Right lobe of liver (tissue), 6 donors: ENCODE results near the gene SPOPL. TPM values are rescaled to one million over a fixed set of nuclear protein-coding genes. Genes with fewer than 3 reads are reported as not detected.

Experiments
- ATAC-seq, 4 donors: fragments of 200-7000 bp; cut with Tn5 transposase; one replicate each; pipeline ENCODE4 v1.9.1; 2020; ENCODE audit warnings: mild to moderate bottlenecking in 4 of 4, moderate library complexity in 4 of 4
- DNase-seq, 3 donors: peaks; one replicate each; pipeline ENCODE4 v3.0.0-alpha.2; 2020
- H3K27ac ChIP-seq, 3 donors: fragments of 200-600 bp; one replicate each; pipeline ENCODE4 v1.8.0; 2022
- H3K27me3 ChIP-seq, 2 donors: fragments of 200-600 bp; one replicate each; pipeline ENCODE4 v1.8.0; 2022
- H3K36me3 ChIP-seq, 4 donors: fragments of 200-600 bp; sonication (generic) in 1 of 4; one replicate each; pipeline versions ENCODE4 v1.5.1 to v1.8.0; 2017 to 2022; ENCODE audit warnings: control low read depth in 1 of 4
- H3K4me1 ChIP-seq, 4 donors: fragments of 200-600 bp; sonication (generic) in 1 of 4; one replicate each; pipeline versions ENCODE4 v1.5.1 to v1.8.0; 2017 to 2022; ENCODE audit warnings: control low read depth in 1 of 4
- H3K4me3 ChIP-seq, 3 donors: fragments of 200-600 bp; one replicate each; pipeline ENCODE4 v1.8.0; 2022
- H3K9me3 ChIP-seq, 4 donors: fragments of 200-600 bp; sonication (generic) in 1 of 4; one replicate each; pipeline versions ENCODE4 v1.5.1 to v1.8.0; 2017 to 2022; ENCODE audit warnings: control low read depth in 1 of 4
- CTCF ChIP-seq, 4 donors: fragments of 200-600 bp in 3 of 4; fragments of 450-650 bp in 1 of 4; IDR thresholded peaks; one replicate each; pipeline versions ENCODE4 v1.5.1 to v1.8.0; 2016 to 2022; ENCODE audit warnings: antibody characterized with exemption in 4 of 4, mild to moderate bottlenecking in 2 of 4
- POLR2A ChIP-seq: fragments of 450-650 bp; IDR thresholded peaks from one replicate; pipeline ENCODE4 v1.6.1; 2017; ENCODE audit warnings: antibody characterized with exemption, mild to moderate bottlenecking
- WGBS: methylation state at CpG from one replicate; pipeline ENCODE4 v1.1.6; 2018; ENCODE audit warnings: low coverage, low lambda C conversion rate; ENCODE audit not compliant: insufficient coverage; ENCODE audit errors: missing lambda C conversion rate; 5-methylcytosine and 5-hydroxymethylcytosine counted together
- intact Hi-C, 2 donors: fragments of 100-400 bp; cut with DNase I; formaldehyde crosslinking; loops; one replicate each; pipeline versions ENCODE4 v1.11.2 to v1.14.1; 2022
- total RNA-seq, 6 experiments: library from RNA; depleted of rRNA in 2 of 6; stranded (reverse); fragments of >200 nt in 2 of 6; fragmentation: NEBNext Ultra II Directional in 3 of 6; extraction: Animal tissue kit (Norgen Biotek cat#: 25700) in 3 of 6; gene quantifications; one replicate each; pipeline versions ENCODE4 v1.1.0 to v1.2.4, GENCODE V29; 2016 to 2023
- donor health status: DM: no; HTN: yes; CAD: no.
- donor health status: DM: no; HTN: no; CAD: no.
- donor health status: DM: no; HTN: no; CAD: no.
- donor health status: DM: no; HTN: yes; CAD: no.
- donor health status: DM: no; HTN: yes; CAD: no.

Gene SPOPL
- total RNA-seq, 6 experiments from 2014 or later, result 10.6 to 14.8 (median 12.3) TPM

- Histone ChIP-seq H3K36me3 (no peaks in the 10 kb centered on the region), H3K27me3 (no peaks in the 10 kb centered on the region), H3K4me1 (peaks cover 0 to 11% (median under 1%) of the 10 kb centered on the region in 4 donors), H3K27ac (no peak overlapping the region), H3K9me3 (peaks cover 0 to 4% (median 0%) of the 10 kb centered on the region in 4 donors), H3K4me3 (no peak overlapping the region)
- WGBS, result no CpG with 5 or more reads among the region's 2 CpGs
- TF ChIP-seq CTCF (IDR thresholded peaks at IDR 0.05) (no peak), POLR2A (no peak)
- intact Hi-C loops, result no loop called here
- ATAC-seq (no peak), DNase-seq (no peak)
These were observed 75.5 kb downstream of the SPOPL start for GRCh38 chr2:138577066-138577465.

- no peak for ATAC-seq
- no peaks in the 10 kb centered on the region for H3K27me3 ChIP-seq
- WGBS, result 90% methylated on average over 3 of the region's 3 CpGs
These were observed 78.0 kb downstream of the SPOPL start for GRCh38 chr2:138579556-138579955.

GRCh38 chr2:138581909-138582308 lies 80.3 kb downstream of the SPOPL start:
- peak overlapping the region in 1 of 3 donors; percentile 41 for H3K27ac ChIP-seq
- WGBS, result 38% methylated on average over 1 of the region's 1 CpG
- H3K9me3 ChIP-seq, result peaks cover 0 to 4% (median 0%) of the 10 kb centered on the region in 4 donors
- intact Hi-C loops, result no loop called here
- no peaks in the 10 kb centered on the region for H3K36me3 ChIP-seq
- peaks cover 0 to 17% (median 5%) of the 10 kb centered on the region in 4 donors for H3K4me1 ChIP-seq
- no peak overlapping the region for H3K4me3 ChIP-seq
- TF ChIP-seq CTCF (IDR thresholded peaks at IDR 0.05), result no peak
- TF ChIP-seq POLR2A, result no peak
- DNase-seq (no peak), ATAC-seq (peak; percentile 54 to 94 (median 76))
- no peaks in the 10 kb centered on the region for H3K27me3 ChIP-seq

More at GRCh38 chr2:138579556-138579955, 78.0 kb downstream of the SPOPL start:
- Histone ChIP-seq H3K4me1 (peaks cover 0 to 17% (median 5%) of the 10 kb centered on the region in 4 donors), H3K27ac (no peak overlapping the region), H3K4me3 (no peak overlapping the region), H3K9me3 (peaks cover 0 to 4% (median 0%) of the 10 kb centered on the region in 4 donors), H3K36me3 (no peaks in the 10 kb centered on the region)
- TF ChIP-seq POLR2A, result no peak
- TF ChIP-seq CTCF (IDR thresholded peaks at IDR 0.05), result no peak
- DNase-seq, result no peak
- intact Hi-C loops, result no loop called here

DNA sequence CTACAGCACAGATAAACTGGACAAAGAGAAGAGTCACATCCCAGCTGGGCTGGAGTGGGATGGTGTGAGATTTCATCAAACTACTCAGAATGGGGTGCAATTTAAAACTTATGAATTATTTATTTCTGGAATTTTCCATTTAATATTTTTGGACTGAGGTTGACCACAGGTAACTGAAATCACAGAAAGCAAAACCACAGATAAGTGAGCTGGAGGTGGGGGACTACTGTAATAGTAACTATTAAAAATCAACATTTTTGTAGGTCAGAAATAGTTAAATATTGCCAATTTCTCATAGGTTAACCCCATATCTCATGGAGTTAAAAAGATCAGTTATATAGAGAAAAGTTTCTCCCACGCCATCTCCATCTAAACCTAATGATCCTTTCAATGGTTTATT lies 88.1 kb downstream of the SPOPL start:
- DNase-seq, result no peak
- Histone ChIP-seq H3K4me1 (no peaks in the 10 kb centered on the region), H3K4me3 (no peak overlapping the region), H3K9me3 (no peaks in the 10 kb centered on the region), H3K36me3 (no peaks in the 10 kb centered on the region), H3K27me3 (no peaks in the 10 kb centered on the region), H3K27ac (no peak overlapping the region)
- TF ChIP-seq POLR2A, result no peak
- no peak for TF ChIP-seq CTCF (IDR thresholded peaks at IDR 0.05)
- no peak for ATAC-seq
- WGBS, result 92% methylated on average over 1 of the region's 1 CpG
- intact Hi-C loops, result no loop called here

DNA sequence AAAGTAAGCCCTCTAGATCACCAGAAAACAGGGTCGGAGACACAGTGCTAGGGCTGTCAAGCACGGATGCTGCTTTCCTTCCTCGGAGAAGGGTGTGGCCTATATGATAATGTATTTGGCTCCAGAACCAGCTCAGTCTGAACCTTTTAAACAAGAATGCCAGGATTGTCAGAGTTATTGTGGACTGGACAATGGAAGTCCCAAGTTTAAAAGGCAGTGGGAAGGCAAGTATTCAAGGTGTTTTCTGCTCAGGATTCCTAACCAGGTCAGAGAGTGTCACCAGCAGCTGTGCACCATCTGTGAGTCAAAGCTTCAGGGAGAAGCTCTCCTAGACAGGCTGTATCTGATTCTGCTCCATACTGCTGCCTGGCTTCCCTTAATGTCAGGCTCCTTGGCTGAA lies 94.8 kb downstream of the SPOPL start:
- DNase-seq (no peak), ATAC-seq (no peak)
- intact Hi-C loops, result no loop called here
- H3K27ac ChIP-seq, result no peak overlapping the region
- H3K36me3 ChIP-seq, result no peaks in the 10 kb centered on the region
- H3K4me1 ChIP-seq, result no peaks in the 10 kb centered on the region
- H3K4me3 ChIP-seq, result no peak overlapping the region
- WGBS, result 74% methylated on average over 3 of the region's 3 CpGs
- TF ChIP-seq CTCF (IDR thresholded peaks at IDR 0.05) (no peak), POLR2A (no peak)
- no peaks in the 10 kb centered on the region for H3K27me3 ChIP-seq
- H3K9me3 ChIP-seq, result no peaks in the 10 kb centered on the region
